Ramos (cell line): Measurements from ENCODE around the gene TSEN15.
"Not testable (repeated sequence)": the region's sequence is repeated elsewhere in the genome, so short reads cannot be mapped to it uniquely, and the experiment has no call there.

ENCODE experiments used
- in situ Hi-C: fragments of 300-500 bp; cut with MboI; formaldehyde crosslinking; loops from one replicate; pipeline ENCODE4 v1.14.3; 2022; ENCODE audit warnings: low sequenced_read_pairs; ENCODE audit not compliant: unreplicated experiment

The TSEN15 gene

DNA sequence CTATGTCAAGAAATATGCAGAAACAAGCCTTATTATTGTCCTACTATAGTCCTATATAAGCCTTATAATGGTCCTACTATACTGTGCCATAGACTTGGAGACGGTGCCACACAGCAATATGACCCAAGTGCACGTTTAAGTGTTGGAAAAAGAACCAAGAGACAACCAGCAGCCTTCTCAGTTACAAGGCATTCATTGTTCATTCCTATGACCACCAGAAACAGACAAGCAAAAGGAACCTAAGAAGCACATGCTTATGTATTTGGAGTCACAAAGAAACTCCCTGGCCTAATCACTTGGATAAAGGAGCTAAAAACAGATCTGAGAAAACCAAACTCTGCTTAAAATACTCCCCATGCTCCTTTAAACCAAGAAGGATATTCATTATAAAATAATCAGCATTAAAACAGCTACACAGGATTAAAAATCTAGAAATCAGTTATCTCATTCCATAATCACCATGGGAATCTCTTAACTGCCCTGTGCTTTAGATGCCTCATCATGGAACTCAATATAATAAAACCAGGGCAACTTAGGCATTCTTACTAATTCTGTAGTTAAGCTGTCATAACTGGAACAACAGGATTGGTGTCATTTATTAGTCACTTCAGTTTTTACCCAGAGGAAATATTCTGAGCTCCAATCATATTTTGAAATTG is 21.0 kb upstream of the TSEN15 start:
- in situ Hi-C loops = no loop called here

DNA sequence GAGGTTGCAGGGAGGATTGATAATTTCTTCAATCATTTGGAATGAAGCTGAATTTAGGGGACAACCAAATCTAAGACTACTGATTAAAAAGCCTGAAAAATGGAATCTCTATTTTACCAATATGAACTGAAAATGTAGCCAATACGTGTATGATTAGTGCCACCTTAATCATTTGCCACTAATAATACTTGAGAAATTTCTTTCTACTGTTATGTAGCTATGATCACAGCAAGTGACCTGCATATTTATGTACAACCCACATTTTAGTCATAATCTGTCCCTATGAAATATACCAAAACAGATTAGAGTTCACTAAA is 20.5 kb upstream of the TSEN15 start:
- in situ Hi-C loops = no loop called here

DNA sequence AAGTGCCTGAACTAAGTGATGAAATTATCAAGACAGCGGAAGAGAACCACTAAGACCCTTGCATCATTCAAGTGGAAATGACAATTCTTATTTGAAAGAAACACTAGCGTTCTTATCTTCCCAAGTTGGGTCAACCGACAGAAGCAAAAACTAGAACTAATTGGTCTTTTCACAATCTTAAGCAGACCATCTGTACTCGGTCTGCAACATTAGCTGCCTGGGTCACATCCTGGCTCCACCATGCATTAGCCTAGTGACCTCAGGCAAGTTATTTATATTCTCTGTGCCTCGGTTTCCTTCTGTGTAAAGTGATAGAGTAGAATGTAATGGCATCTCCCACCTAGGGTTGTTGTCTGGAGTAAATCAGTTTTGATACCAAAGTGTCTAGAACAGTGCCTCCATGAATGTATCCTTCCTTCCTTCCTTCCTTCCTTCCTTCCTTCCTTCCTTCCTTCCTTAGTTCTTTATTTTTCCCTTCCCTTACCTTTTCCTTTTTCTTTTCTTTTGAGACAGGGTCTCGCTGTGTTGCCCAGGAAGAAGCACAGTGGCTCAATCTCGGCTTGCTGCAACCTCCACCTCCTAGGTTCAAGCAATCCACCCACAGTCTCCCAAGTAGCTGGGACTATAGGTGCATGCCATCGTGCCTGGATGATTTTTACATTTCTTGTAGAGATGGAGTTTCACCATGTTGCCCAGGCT is 20.0 kb upstream of the TSEN15 start:
- in situ Hi-C loops = no loop called here

DNA sequence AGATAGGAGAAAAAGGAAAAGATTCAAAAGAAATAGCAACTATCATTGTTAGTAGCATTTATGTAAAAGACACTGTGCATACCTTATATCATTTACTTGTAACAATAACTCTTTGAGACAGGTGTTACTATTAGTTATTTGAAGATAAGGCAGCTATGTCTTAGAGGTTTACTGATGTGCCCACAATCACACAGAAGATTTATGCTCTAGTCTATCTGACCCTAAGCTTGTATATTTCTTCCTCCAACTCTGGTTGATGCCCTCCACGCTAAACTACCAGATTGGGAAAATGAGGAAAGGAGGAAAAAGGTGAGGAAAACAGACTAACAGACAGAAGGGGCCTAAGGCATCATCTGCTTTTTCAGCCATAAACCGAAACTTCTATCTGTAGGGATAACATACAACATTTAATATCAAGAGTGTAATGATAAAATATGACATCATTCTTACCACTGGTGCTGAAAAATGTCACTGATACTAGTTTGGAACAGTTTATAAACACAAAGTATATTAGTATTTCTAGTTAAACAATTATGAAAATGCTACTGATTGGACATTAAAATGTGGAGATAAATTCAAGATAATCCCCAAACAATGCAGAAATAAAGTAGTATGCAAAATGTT is 19.1 kb upstream of the TSEN15 start:
- in situ Hi-C loops = no loop called here

DNA sequence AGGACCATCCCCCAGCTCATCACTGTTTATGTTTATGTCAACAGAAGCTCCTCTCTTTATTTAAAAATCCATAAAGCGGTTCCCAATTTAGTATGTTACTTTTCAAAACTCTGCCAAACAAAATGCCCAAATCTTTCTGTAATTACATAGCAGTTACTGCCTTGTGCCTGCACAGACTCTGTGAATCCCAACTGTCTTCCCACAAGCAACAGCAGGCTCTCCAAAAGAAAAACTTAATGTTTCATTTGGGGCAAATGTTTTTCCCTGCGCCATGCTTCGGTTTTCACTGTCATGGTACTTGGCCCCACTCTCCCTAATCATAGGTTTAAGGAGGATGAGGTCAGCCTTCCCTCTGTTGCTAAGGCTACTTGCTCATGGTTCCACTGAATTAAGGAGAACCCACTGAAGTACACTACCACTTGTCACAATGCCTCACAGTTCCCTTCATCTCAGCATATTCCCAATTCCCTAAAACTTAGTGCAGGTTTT is 18.6 kb upstream of the TSEN15 start:
- in situ Hi-C loops = no loop called here

DNA sequence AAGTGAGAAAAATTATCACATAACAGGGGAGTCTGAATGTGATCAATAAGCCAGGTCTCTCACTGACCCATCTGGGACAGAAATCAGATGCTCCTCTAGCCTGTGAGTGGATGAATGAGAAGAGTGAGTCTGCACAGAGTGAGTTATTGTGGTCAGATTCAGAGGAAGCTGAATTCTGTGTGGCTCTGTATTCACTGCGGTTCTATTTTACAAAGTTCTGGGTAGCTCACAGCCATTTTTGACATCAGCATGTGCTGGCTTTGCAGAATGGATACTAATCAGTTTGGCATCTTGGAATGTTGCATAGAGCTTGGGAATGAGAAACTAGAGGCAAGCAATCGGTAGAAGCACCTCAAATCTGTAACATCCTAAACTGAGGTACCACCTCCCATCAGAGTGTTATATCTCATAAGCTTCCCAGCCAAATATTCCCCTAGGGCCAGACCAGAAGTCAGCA is 17.8 kb upstream of the TSEN15 start:
- in situ Hi-C loops = no loop called here

DNA sequence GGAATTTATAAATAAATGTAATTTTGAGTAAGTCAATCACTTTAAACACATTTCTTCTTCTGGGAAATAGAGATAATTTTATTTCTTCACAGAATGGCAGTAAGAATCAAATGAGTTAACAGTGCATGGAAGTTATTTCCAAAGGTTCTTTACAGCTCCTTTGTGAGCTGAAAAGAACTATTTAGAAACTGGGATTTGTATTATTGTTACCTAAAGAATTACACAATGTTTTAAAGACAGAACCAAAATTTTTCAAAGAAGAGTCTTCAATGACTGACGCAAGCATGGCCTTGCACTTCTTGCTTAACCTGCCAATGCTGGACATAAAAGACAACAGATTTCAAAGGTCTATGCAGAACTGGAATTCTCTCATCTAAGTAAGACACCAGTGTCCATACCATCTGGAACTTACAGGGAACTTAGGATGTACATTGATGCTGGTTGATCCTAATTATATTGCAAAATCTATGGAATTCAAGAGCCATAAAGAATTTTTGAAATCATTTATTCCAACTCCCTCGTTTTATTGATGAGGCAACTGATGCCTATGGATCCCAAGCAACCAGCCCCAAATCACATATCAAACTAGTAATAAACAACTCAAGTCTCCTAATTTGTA is 16.7 kb upstream of the TSEN15 start:
- in situ Hi-C loops = no loop called here

DNA sequence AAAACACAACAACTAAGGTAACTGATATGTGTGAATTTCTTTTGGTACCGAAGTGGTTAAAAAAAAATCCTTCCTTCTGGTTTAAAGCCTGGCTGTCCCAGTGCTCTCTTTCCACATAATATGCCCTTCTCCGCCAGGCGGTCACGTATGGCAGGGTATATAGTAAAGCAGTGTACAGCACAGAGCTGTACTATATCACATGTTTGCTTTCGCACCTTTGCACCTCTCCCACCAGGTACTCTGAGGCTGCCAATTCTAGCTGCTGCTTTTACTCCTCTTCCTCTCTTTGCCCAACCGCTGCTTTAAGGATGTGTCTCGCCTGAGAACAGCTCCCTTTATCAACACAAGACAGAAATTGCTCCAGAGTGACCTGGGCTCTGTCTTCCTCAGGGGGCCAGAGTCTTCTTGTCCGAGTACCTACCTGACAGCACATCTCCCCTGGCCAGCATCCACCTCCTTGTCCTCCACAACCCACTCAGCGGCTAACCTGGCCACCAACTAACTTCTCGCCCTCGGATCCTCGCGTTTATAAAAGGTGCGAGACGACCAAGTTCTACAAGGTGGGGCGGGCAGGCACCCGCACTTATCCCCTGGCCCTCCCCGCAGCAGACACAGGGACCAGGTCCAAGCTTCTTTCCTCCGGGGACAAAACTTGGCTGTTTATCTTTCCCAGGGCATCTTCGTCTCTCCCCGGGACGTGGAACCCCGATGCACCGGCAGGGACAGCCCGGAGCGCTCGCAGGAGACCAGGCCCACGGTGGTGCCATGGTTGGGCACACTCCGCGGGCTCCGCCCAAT is 15.6 kb upstream of the TSEN15 start:
- in situ Hi-C loops = no loop called here

DNA sequence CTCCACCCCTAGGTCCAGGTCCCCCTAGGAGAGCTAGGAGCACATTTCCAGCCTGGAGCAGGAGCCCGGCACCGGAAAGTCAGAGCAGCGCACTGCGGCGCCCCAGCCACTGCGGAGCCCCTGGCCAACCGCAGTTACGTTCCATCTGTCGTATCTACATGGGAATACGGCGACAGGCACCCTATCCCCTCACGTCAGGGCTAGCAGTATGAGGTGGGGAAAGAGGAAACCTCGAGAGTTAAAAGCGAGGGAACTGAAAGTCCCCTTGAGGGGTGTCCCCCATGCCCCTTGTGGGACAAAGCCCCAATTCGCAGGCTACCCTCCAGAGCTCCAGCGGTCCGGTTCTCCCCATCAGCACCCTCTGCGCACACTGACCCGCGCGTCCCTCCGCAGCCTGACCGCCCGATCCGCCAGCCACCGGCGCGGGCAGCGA is 15.0 kb upstream of the TSEN15 start:
- in situ Hi-C loops = no loop called here

DNA sequence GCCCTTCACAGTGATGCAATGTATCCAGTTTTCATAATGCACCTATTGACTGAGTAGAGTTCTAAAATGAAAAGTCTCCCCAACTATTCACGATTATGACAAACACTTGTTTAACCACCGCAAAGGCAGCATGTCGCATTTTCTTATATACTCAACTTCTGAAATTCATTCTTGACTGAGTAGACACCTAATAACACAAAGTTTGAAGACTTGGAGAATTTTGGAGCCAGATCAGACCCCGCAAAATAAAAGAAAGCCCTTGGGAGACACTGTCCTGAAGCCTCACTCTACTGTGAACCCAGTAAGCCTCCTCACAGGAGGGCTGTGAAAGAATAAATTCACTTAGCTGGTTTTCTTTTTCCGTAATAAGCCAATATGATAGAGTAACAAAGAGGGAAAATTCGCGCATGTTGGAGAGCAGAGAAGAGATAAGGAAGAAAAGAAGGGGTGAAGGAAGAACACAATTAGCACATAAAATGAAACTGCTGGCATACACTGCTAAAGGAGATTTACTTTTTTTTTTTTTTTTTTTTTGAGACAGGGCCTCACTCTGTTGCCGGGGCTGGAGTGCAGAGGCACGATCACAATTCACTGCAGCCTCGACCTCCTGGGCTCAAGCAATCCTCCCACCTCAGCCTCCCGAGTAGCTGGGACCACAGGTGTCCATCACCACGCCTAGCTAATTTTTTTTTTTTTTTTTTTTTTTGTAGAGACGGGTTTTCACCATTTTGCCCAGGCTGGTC is 13.5 kb upstream of the TSEN15 start:
- in situ Hi-C loops = no loop called here

DNA sequence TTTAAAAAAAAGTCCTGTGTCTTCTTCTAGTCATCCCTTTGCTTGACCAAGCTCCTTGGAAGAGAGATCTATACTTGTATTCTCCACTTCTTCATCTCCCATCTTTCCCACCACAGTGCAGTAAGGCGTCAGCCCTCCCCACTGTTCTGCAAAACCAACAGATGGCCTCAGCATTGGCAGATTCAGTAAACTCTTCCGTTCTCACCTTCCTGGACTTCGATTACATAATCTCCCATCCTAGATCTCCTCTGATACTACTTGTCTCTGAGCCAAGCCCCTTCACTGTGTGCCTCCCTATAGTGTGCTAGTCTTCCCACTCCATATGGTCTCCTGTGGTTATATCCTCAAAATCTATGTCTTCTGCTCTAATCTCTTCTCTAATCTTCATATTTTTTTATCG is 12.4 kb upstream of the TSEN15 start:
- in situ Hi-C loops = no loop called here

DNA sequence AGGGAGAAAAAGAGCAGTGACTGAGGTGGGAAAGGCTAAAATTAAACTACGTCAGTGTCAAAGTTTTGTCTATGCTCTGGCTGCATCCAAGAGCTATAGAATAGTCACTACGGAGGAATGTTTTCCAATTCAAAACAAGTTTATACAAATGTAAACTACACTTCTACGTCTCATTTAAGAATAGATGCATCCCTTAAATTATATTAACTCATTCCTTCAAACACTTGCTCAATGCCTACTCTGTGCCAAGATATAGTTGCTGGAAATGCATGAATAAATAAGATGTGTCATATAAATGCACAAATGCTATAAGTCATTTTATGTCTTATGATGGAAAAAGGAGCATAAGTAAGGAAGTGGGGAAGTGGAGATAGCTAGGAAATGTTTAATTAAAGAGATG is 9.8 kb upstream of the TSEN15 start:
- in situ Hi-C loops = no loop called here

DNA sequence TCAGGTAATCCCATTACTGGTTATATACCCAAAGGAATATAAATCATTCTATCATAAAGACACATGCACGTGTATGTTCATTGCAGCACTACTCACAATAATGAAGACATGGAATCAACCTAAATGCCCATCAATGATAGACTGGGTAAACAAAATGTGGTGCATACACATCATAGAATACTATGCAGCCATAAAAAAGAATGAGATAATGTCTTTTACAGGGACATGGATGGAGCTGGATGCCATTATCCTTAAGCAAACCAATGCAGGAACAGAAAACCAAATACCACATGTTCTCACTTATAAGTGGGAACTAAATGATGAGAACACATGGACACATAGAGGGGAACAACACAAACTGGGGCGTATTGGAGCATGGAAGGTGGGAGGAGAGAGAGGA is 8.2 kb upstream of the TSEN15 start:
- in situ Hi-C loops = not testable (repeated sequence)

DNA sequence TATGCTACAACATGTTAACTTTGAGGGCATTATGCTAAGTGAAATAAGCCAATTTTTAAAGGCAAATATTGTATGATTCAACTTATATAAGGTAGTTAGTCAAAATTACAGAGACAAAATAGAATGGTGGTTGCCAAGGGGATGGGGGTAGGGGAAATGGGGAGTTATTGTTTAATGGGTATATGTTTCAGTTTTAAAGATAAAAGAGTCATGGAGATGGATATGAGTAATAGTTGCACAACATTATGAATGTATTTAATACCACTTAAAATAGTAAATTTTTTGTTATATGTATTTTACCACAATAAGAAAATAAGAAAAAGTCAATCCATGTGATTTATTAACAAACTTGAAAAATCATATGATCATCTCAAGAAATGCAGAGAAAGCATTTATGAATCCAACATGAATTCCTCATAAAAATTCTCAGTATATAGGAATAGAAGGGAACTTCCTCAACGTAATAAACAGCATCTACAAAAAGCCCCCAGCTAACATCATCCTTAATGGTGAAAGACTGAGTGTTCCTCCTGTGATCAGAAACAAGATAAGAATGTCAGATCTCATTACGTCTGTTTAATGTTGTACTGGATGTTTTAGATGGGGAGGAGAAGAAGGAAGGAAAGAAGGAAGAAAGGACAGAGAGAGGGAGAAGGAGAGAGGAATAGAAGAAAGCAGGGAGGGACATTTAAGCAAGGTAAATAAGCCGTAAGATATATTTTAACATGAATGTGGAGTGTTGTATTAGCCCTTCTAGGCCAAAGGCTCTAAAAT is 6.7 kb upstream of the TSEN15 start:
- in situ Hi-C loops = no loop called here

DNA sequence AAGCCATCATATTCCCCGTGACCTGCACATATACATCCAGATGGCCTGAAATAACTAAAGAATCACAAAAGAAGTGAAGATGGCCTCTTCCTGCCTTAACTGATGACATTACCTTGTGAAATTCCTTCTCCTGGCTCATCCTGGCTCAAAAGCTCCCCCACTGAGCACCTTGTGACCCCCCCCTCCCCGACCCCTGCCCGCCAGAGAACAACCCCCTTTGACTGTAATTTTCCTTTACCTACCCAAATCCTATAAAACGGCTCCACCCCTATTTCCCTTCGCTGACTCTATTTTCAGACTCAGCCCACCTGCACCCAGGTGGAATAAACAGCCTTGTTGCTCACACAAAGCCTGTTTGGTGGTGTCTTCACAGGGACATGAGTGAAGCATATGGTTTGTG is 4.0 kb upstream of the TSEN15 start:
- in situ Hi-C loops = not testable (repeated sequence)

DNA sequence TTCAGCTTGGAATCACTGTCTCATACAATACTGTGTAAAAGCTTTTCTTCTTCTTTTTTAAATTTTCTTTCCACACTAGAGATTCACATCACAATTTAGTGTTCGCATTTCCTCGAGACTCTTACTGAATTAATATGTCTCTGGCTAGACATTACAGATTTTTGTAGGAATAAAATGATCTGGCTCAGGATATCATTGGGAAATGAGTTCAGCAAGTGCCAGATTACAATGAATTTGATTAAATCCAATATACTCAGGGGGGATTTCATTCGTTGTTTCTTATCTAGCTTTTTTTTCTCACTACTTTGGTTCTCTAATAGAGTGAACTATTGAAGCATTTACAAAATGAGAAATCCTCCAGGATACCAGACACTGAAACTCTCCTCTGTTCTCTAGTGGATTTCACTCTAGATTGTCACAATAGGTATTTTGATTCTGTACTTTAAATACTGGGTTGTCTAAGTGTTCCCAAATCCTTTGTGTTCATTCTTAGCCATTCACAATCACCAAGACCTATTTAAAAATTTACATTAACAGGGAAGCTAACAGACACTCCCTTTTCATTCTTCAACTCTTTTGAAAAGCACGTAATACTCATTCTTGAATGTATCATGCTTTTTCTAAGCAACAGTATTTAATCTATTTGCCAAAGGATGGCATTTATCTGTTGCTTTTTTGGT is 2.8 kb upstream of the TSEN15 start:
- in situ Hi-C loops = no loop called here

DNA sequence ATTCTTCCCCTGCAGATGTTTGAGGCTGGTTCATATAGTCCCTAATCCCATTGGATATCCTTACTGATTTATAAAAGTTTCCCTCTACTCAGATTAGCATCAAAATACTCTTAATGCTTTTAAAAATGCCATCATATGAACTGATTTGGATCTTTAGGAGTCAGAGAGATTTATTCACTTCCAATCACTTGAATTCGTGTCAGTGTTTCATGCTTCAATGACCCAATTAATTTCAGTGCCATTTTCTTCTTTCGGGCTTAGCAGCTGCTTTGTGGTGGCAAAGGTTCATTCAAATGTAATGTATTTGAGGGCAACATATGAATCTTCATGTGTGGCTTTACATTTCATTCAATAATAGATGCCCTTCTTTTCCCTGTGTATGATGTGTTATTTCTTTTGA is 2.2 kb upstream of the TSEN15 start:
- in situ Hi-C loops = no loop called here

DNA sequence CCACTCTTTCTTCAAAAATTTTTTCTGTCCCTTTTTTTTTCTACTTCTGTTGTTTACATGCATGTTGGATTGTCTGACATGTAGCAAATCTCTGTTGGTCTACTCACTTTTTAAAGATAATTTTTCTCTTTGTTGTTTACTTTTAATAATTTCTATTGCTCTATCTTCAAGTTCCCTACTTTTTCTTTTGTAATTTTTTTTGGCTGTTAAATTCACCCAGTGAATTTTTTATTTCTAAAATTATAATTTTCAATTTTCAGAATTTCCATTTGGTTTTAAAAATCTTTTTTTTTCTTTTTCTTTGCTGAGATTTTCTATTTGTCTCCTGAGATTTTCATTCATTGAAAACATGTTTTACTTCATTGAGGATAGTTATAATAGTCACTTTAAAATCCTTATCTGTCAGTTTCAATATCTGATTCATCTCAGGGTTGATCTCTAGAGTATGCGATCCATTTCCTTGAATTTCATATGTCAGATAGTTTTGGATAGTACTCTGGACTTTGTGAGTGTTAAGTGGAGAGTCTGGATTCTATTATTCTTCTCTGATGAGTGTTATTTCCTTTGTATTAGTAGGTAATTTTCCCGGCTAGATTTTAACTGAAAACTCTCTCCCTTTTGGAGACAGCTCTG is 1.6 kb upstream of the TSEN15 start:
- in situ Hi-C loops = no loop called here
